GM12801 (cell line): ENCODE data around the gene NTNG2.

Experiments used
- TF ChIP-seq, protein P1 (sequence below): IDR thresholded peaks from one replicate; pipeline ENCODE4 v1.5.1; 2011; ENCODE audit warnings: control low read depth; ENCODE audit not compliant: insufficient read length; ENCODE audit errors: extremely low read depth

The NTNG2 gene, protein sequence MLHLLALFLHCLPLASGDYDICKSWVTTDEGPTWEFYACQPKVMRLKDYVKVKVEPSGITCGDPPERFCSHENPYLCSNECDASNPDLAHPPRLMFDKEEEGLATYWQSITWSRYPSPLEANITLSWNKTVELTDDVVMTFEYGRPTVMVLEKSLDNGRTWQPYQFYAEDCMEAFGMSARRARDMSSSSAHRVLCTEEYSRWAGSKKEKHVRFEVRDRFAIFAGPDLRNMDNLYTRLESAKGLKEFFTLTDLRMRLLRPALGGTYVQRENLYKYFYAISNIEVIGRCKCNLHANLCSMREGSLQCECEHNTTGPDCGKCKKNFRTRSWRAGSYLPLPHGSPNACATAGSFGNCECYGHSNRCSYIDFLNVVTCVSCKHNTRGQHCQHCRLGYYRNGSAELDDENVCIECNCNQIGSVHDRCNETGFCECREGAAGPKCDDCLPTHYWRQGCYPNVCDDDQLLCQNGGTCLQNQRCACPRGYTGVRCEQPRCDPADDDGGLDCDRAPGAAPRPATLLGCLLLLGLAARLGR

DNA sequence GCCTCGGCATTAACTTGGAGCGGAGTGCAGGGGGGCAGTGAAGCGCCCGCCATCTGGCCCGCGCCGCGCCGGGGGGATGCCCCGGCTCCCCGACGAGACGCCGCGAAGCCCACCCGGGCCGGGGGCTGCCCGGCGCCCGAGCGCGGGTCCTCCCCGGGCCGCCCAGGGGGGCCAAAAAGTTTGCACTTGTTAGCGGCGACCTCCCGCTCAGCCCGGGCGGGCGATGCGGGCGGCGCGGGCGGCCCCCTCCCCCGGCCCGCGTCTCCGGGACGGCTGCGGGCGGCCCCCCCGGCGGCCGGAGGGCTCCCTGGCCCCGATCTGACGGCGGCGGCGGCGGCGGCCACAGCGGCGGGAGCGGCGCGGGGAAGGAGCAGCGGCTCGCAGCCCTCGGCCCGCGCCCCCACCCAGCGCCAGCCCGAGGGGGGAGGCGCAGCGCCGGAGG is at the start of gene NTNG2:
NTNG2 (plus strand) TSS at position 316 of the 442 bp plus-strand sequence. CDS start 4,774 bp downstream, outside the sequence.
- TF ChIP-seq, protein P1, sequence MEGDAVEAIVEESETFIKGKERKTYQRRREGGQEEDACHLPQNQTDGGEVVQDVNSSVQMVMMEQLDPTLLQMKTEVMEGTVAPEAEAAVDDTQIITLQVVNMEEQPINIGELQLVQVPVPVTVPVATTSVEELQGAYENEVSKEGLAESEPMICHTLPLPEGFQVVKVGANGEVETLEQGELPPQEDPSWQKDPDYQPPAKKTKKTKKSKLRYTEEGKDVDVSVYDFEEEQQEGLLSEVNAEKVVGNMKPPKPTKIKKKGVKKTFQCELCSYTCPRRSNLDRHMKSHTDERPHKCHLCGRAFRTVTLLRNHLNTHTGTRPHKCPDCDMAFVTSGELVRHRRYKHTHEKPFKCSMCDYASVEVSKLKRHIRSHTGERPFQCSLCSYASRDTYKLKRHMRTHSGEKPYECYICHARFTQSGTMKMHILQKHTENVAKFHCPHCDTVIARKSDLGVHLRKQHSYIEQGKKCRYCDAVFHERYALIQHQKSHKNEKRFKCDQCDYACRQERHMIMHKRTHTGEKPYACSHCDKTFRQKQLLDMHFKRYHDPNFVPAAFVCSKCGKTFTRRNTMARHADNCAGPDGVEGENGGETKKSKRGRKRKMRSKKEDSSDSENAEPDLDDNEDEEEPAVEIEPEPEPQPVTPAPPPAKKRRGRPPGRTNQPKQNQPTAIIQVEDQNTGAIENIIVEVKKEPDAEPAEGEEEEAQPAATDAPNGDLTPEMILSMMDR = no peak

GRCh38 chr9:132114102-132114707 is 47.7 kb upstream of the NTNG2 start:
- TF ChIP-seq, protein P1 = no peak

DNA sequence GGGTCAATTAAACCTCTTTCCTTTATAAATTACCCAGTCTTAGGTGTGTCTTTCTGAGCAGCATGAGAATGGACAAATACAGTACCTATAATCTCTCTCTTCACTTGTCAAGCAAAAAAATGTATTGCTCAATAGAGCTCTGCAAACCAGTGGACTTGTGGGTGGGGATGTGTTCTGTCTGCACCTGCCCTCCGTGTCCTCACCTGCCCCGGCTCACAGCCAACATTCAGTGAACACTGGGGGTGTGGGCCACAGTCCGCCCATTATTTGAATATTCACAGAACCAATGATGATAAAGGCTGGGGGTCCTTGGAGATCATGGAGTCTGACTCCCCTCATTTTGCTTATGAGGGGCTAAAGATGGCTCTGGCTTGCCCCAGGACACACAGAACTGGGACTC is 45.3 kb upstream of the NTNG2 start:
- TF ChIP-seq, protein P1 = no peak

- TF ChIP-seq, protein P1 = no peak
These were observed 44.2 kb upstream of the NTNG2 start for GRCh38 chr9:132117694-132118093.

DNA sequence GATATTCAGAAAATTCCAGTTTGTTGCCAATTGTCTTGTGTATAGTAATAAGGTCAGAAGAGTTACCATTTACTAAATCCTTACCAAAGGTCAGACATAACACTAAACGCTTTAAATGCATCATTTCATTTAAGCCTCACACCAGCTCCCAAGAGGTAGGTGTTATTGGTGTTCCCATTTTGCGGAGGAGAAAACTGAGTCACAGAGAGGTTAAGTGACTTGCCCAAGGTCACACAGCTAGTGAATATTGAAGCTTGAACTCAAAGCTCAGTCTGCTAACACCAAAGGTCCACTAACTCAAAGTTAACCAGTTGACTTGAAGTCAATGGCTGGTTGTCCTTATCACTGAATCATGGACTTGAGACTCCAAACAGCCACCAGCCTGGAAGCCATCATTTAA is 40.8 kb upstream of the NTNG2 start:
- TF ChIP-seq, protein P1 = no peak

- TF ChIP-seq, protein P1 = no peak
These were observed 37.1 kb upstream of the NTNG2 start for GRCh38 chr9:132124800-132125199.

- TF ChIP-seq, protein P1 = no peak
These were observed 36.5 kb upstream of the NTNG2 start for GRCh38 chr9:132125361-132125760.
